GM12873 (cell line): Measurements from ENCODE around the gene ANAPC16.

Experiments
- CTCF ChIP-seq: IDR thresholded peaks from 2 replicates; pipeline ENCODE4 v1.5.1; 2012; ENCODE audit warnings: low read depth, mild to moderate bottlenecking, moderate library complexity, low read length, control low read depth; ENCODE audit not compliant: insufficient read depth; ENCODE audit errors: missing control alignments

Gene ANAPC16

GRCh38 chr10:72215611-72216549, at the start of gene ANAPC16, which contains the start of gene ASCC1:
TSS of gene ANAPC16 (plus strand) at chr10:72216012. CDS start at chr10:72223915, 7,903 bp downstream.
TSS of gene ASCC1 (minus strand) at chr10:72216276. CDS start at chr10:72213298, 2,978 bp downstream.
- no peak for TF ChIP-seq CTCF

- no peak for TF ChIP-seq CTCF
These were observed 48.7 kb upstream of the ANAPC16 start for GRCh38 chr10:72167118-72167517.

- TF ChIP-seq CTCF: no peak
These were observed 45.5 kb upstream of the ANAPC16 start for GRCh38 chr10:72170263-72170662.

- no peak for TF ChIP-seq CTCF
These were observed 45.1 kb upstream of the ANAPC16 start for GRCh38 chr10:72170733-72171132.

GRCh38 chr10:72171175-72171630, 44.6 kb upstream of the ANAPC16 start:
- TF ChIP-seq CTCF: no peak

- TF ChIP-seq CTCF: no peak
These were observed 42.6 kb upstream of the ANAPC16 start for GRCh38 chr10:72173262-72173618.

- TF ChIP-seq CTCF: no peak
These were observed 42.1 kb upstream of the ANAPC16 start for GRCh38 chr10:72173619-72174296.
